Breast epithelium (tissue), 4 donors: ENCODE results near the gene DUSP15. TPM values are rescaled to one million over a fixed set of nuclear protein-coding genes. Genes with fewer than 3 reads are reported as not detected.

Source experiments
- DNase-seq, 2 donors: peaks; one replicate each; pipeline ENCODE4 v3.0.0-alpha.2; 2019; ENCODE audit warnings: low spot score in 2 of 2
- H3K27ac ChIP-seq, 2 donors: fragments of 200-600 bp; sonication (generic) in 1 of 2; one replicate each; pipeline ENCODE4 v1.5.1; 2016 to 2019; ENCODE audit warnings: mild to moderate bottlenecking in 1 of 2
- H3K27me3 ChIP-seq, 2 donors: fragments of 200-600 bp; sonication (generic) in 1 of 2; one replicate each; pipeline versions ENCODE4 v1.5.1 to v1.6.0; 2017 to 2019; ENCODE audit warnings: control low read depth in 1 of 2, mild to moderate bottlenecking in 1 of 2
- H3K36me3 ChIP-seq: fragments of 200-600 bp; one replicate; pipeline ENCODE4 v1.5.1; 2019
- H3K4me1 ChIP-seq, 2 donors: fragments of 200-600 bp; sonication (generic); one replicate each; pipeline ENCODE4 v1.5.1; 2016 to 2019; ENCODE audit warnings: control low read depth in 1 of 2
- H3K4me3 ChIP-seq, 3 donors: fragments of 200-600 bp; sonication (generic); 1 replicate in 2 of 3; 2 replicates in 1 of 3; pipeline ENCODE4 v1.5.1; 2016 to 2019; ENCODE audit warnings: mild to moderate bottlenecking in 3 of 3, moderate library complexity in 2 of 3
- H3K9me3 ChIP-seq, 2 donors: fragments of 200-600 bp; sonication (generic) in 1 of 2; one replicate each; pipeline ENCODE4 v1.5.1; 2016 to 2019; ENCODE audit warnings: control low read depth in 1 of 2
- CTCF ChIP-seq, 3 donors: fragments of 450-650 bp; IDR thresholded peaks; one replicate each; pipeline ENCODE4 v1.5.1; 2016 to 2017; ENCODE audit warnings: antibody characterized with exemption in 3 of 3, mild to moderate bottlenecking in 3 of 3, moderate library complexity in 3 of 3
- POLR2A ChIP-seq: fragments of 450-650 bp; IDR thresholded peaks from one replicate; pipeline ENCODE4 v1.6.1; 2016; ENCODE audit warnings: antibody characterized with exemption, mild to moderate bottlenecking, moderate library complexity
- POLR2AphosphoS5 ChIP-seq, 3 donors: sonication (generic); formaldehyde crosslinking; IDR thresholded peaks; one replicate each; pipeline ENCODE4 v1.6.1; 2017; ENCODE audit warnings: antibody characterized with exemption in 3 of 3
- intact Hi-C: fragments of 100-400 bp; cut with DNase I; formaldehyde crosslinking; loops from one replicate; pipeline ENCODE4 v1.15.1; 2023; ENCODE audit warnings: low total_unique reads
- total RNA-seq, 3 donors: library from RNA; depleted of rRNA; stranded (reverse); fragments of >200 nt; gene quantifications; one replicate each; pipeline ENCODE4 v1.1.0, GENCODE V29; 2016

DUSP15 gene
- total RNA-seq, 3 donors from 2014 or later, result 1.9 to 3.6 (median 2.1) TPM

GRCh38 chr20:31822421-31823330 is 47.7 kb downstream of the DUSP15 start:
- Histone ChIP-seq H3K36me3 (no peaks in the 10 kb centered on the region), H3K4me1 (no peaks in the 10 kb centered on the region), H3K27me3 (no peaks in the 10 kb centered on the region), H3K27ac (no peak overlapping the region), H3K4me3 (peak overlapping the region in 2 of 3 donors; percentile 15 to 40), H3K9me3 (no peaks in the 10 kb centered on the region)
- TF ChIP-seq POLR2A (no peak), CTCF (IDR thresholded peaks at IDR 0.05) (peak; percentile 93 to 98 (median 97)), POLR2AphosphoS5 (IDR thresholded peaks at IDR 0.05) (peak in 2 of 3 donors; percentile 12 to 45)
- intact Hi-C loops, result loop anchor here (10.0 kb wide), 1 partner anchor 132 kb away; the partner anchor contains the start of gene PDRG1
- peak; percentile 50 to 80 for DNase-seq

- Histone ChIP-seq H3K27ac (no peak overlapping the region), H3K4me3 (no peak overlapping the region), H3K4me1 (no peaks in the 10 kb centered on the region), H3K36me3 (no peaks in the 10 kb centered on the region), H3K9me3 (no peaks in the 10 kb centered on the region), H3K27me3 (no peaks in the 10 kb centered on the region)
- no peak for DNase-seq
- TF ChIP-seq POLR2A (no peak), POLR2AphosphoS5 (IDR thresholded peaks at IDR 0.05) (no peak), CTCF (IDR thresholded peaks at IDR 0.05) (no peak)
- intact Hi-C loops, result loop anchor here (10.0 kb wide), 1 partner anchor 133 kb away; the partner anchor contains the start of gene PDRG1
These were observed 48.9 kb downstream of the DUSP15 start for GRCh38 chr20:31821427-31821826.

- Histone ChIP-seq H3K36me3 (no peaks in the 10 kb centered on the region), H3K27me3 (no peaks in the 10 kb centered on the region), H3K4me3 (no peak overlapping the region), H3K4me1 (no peaks in the 10 kb centered on the region), H3K9me3 (no peaks in the 10 kb centered on the region), H3K27ac (no peak overlapping the region)
- TF ChIP-seq CTCF (IDR thresholded peaks at IDR 0.05) (no peak), POLR2AphosphoS5 (IDR thresholded peaks at IDR 0.05) (no peak), POLR2A (no peak)
- intact Hi-C loops, result loop anchor here (10.0 kb wide), 1 partner anchor 135 kb away; the partner anchor contains the start of gene PDRG1
- DNase-seq, result no peak
These were observed 50.1 kb downstream of the DUSP15 start for GRCh38 chr20:31820228-31820627.

GRCh38 chr20:31819083-31819784 is 51.1 kb downstream of the DUSP15 start, which contains the start of gene MYLK2:
Gene MYLK2, plus strand, starts transcription at chr20:31819356. Its CDS starts 225 bp downstream, at chr20:31819581.
- no peaks in the 10 kb centered on the region for H3K4me1 ChIP-seq
- H3K9me3 ChIP-seq, result no peaks in the 10 kb centered on the region
- no peaks in the 10 kb centered on the region for H3K27me3 ChIP-seq
- H3K27ac ChIP-seq, result no peak within 1 kb of the TSS
- no peak for TF ChIP-seq CTCF (IDR thresholded peaks at IDR 0.05)
- TF ChIP-seq POLR2A, result no peak
- no peak for TF ChIP-seq POLR2AphosphoS5 (IDR thresholded peaks at IDR 0.05)
- no peak for DNase-seq
- H3K36me3 ChIP-seq, result no peaks in the 10 kb centered on the region
- no peak within 1 kb of the TSS for H3K4me3 ChIP-seq
- intact Hi-C loops, result no loop called here
